B cell (primary cell): Measurements from ENCODE around the gene NUP210. TPM values are rescaled to one million over a fixed set of nuclear protein-coding genes. Genes with fewer than 3 reads are reported as not detected.

Source experiments
- ATAC-seq: fragments of 200-7000 bp; cut with Tn5 transposase; one replicate; pipeline ENCODE4 v1.10.0; 2021; ENCODE audit warnings: low read depth, mild to moderate bottlenecking, moderate number of reproducible peaks, moderate library complexity
- CTCF ChIA-PET: fragments of 350-600 bp; sonication (Branson Sonifier 250); formaldehyde crosslinking; loops from one replicate; lab custom pipeline; 2021; ENCODE audit warnings: antibody characterized with exemption, inconsistent platforms; lab: Charles Lee
- POLR2A ChIA-PET: fragments of 350-600 bp; sonication (Branson Sonifier 250); formaldehyde crosslinking; loops from one replicate; lab custom pipeline; 2021; ENCODE audit warnings: antibody characterized with exemption; lab: Charles Lee
- DNase-seq: peaks from one replicate; pipeline ENCODE4 v3.0.0; 2013
- H2AFZ ChIP-seq: 2 replicates; pipeline ENCODE4 v1.6.1; 2012; ENCODE audit warnings: mild to moderate bottlenecking, low read depth, low read length; ENCODE audit not compliant: insufficient read depth, poor library complexity, severe bottlenecking
- H3K27ac ChIP-seq, 2 donors: 1 replicate in 1 of 2; 2 replicates in 1 of 2; pipeline ENCODE4 v1.5.1; 2012 to 2013; ENCODE audit warnings: low read length in 2 of 2, mild to moderate bottlenecking in 2 of 2, moderate library complexity in 1 of 2
- H3K27me3 ChIP-seq, 4 experiments: fragments of 200-600 bp in 1 of 4; sonication (generic) in 1 of 4; replicated peaks in 1 of 4; 1 replicate in 2 of 4; 2 replicates in 2 of 4; pipeline versions ENCODE4 v1.6.1 to v1.7.0; 2013 to 2016; ENCODE audit warnings: low read length in 3 of 4, mild to moderate bottlenecking in 2 of 4, mixed read lengths in 1 of 4, moderate library complexity in 1 of 4; ENCODE audit not compliant: insufficient read depth in 4 of 4, control insufficient read depth in 3 of 4; ENCODE audit errors: control extremely low read depth in 1 of 4
- H3K36me3 ChIP-seq, 2 experiments: replicated peaks in 1 of 2; 1 replicate in 1 of 2; 2 replicates in 1 of 2; pipeline versions ENCODE4 v1.6.1 to v1.7.1; 2013; ENCODE audit warnings: low read length in 1 of 2; ENCODE audit not compliant: insufficient read depth in 2 of 2, control insufficient read depth in 1 of 2; ENCODE audit errors: control extremely low read depth in 1 of 2, extremely low read depth in 1 of 2
- H3K4me1 ChIP-seq, 2 donors: fragments of 200-600 bp in 1 of 2; sonication (generic) in 1 of 2; 1 replicate in 1 of 2; 2 replicates in 1 of 2; pipeline versions ENCODE4 v1.5.1 to v1.6.1; 2013 to 2017; ENCODE audit warnings: low read length in 2 of 2; ENCODE audit not compliant: control insufficient read depth in 2 of 2, insufficient read depth in 2 of 2
- H3K4me2 ChIP-seq: replicated peaks from 2 replicates; pipeline ENCODE3; 2012; ENCODE audit warnings: mild to moderate bottlenecking, low read depth, low read length; ENCODE audit not compliant: poor library complexity, severe bottlenecking
- H3K4me3 ChIP-seq, 5 experiments: fragments of 200-600 bp in 1 of 5; sonication (generic) in 1 of 5; 1 replicate in 3 of 5; 2 replicates in 2 of 5; pipeline versions ENCODE4 v1.5.1 to v1.7.0; 2011 to 2016; ENCODE audit warnings: low read length in 4 of 5, mild to moderate bottlenecking in 4 of 5, low read depth in 2 of 5, control low read depth in 1 of 5, moderate library complexity in 1 of 5; ENCODE audit not compliant: insufficient read depth in 1 of 5; ENCODE audit errors: control extremely low read depth in 1 of 5, extremely low read depth in 1 of 5
- H3K79me2 ChIP-seq: fragments of 200-600 bp; sonication (generic); one replicate; pipeline ENCODE4 v1.6.0; 2016; ENCODE audit warnings: low read length; ENCODE audit not compliant: control insufficient read depth, insufficient read depth
- H3K9ac ChIP-seq: fragments of 200-600 bp; sonication (generic); 2 replicates; pipeline ENCODE4 v1.6.1; 2017; ENCODE audit warnings: mild to moderate bottlenecking, low read length, moderate library complexity
- H3K9me3 ChIP-seq, 3 donors: one replicate each; pipeline versions ENCODE4 v1.6.1 to v1.7.1; 2013; ENCODE audit warnings: low read length in 2 of 3; ENCODE audit not compliant: control insufficient read depth in 2 of 3, insufficient read depth in 1 of 3; ENCODE audit errors: control extremely low read depth in 1 of 3
- H4K20me1 ChIP-seq: 2 replicates; pipeline ENCODE4 v1.6.0; 2012; ENCODE audit warnings: mild to moderate bottlenecking, low read length; ENCODE audit not compliant: insufficient read depth, control insufficient read depth, poor library complexity, severe bottlenecking
- H3K27ac Mint-ChIP-seq: one replicate; pipeline ENCODE4 v1.8.0; 2021; ENCODE audit warnings: mixed read lengths
- H3K27me3 Mint-ChIP-seq: one replicate; pipeline ENCODE4 v1.8.0; 2021; ENCODE audit warnings: mixed read lengths
- H3K4me1 Mint-ChIP-seq: one replicate; pipeline ENCODE4 v1.8.0; 2021; ENCODE audit warnings: mixed read lengths
- H3K4me3 Mint-ChIP-seq: one replicate; pipeline ENCODE4 v1.8.0; 2021; ENCODE audit warnings: mixed read lengths
- H3K9me3 Mint-ChIP-seq: one replicate; pipeline ENCODE4 v1.8.0; 2022; ENCODE audit warnings: mixed read lengths; ENCODE audit not compliant: insufficient read depth
- CTCF ChIP-seq: fragments of 200-600 bp; IDR thresholded peaks from one replicate; pipeline ENCODE4 v1.8.0; 2022; ENCODE audit warnings: antibody characterized with exemption, mild to moderate bottlenecking
- EZH2 ChIP-seq: IDR thresholded peaks from 2 replicates; pipeline ENCODE4 v1.6.1; 2012; ENCODE audit warnings: borderline replicate concordance, low read depth, mild to moderate bottlenecking, moderate library complexity, low read length; ENCODE audit not compliant: insufficient read depth, poor library complexity, severe bottlenecking
- WGBS: methylation state at CpG from one replicate; pipeline ENCODE4 v1.1.5; 2013; ENCODE audit warnings: missing lambda C conversion rate; ENCODE audit not compliant: insufficient coverage; 5-methylcytosine and 5-hydroxymethylcytosine counted together
- intact Hi-C: fragments of 100-400 bp; cut with micrococcal nuclease; formaldehyde crosslinking; loops from one replicate; pipeline ENCODE4 v1.10.0; 2022
- polyA plus RNA-seq: library from polyadenylated mRNA; depleted of rRNA; stranded (reverse); fragments of >200 nt; gene quantifications from 2 replicates; pipeline ENCODE4 v1.2.3, GENCODE V29; 2012
- total RNA-seq, 2 donors: library from RNA; stranded (reverse); fragments of 120-200 nt in 1 of 2; gene quantifications; 1 replicate in 1 of 2; 2 replicates in 1 of 2; pipeline versions ENCODE4 v1.2.3 to v1.2.4, GENCODE V29; 2013 to 2022

NUP210 gene
- total and polyA plus RNA-seq, 2 donors (not counting 1 experiment from before 2014, with no cell fraction given), result 114 to 159 TPM

- Histone ChIP-seq H3K4me1 (no peaks in the 10 kb centered on the region), H3K9me3 (peaks cover 0 to 2% (median 0%) of the 10 kb centered on the region in 3 donors), H2AFZ (no peak overlapping the region), H3K27me3 (no peaks in the 10 kb centered on the region), H3K36me3 (peaks cover 0 to 69% of the 10 kb centered on the region in 2 experiments), H3K4me2 (no peak overlapping the region), H4K20me1 (peaks cover 93% of the 10 kb centered on the region), H3K27ac (no peak overlapping the region), H3K4me3 (no peak overlapping the region), H3K9ac (no peak overlapping the region), H3K79me2 (peaks cover 78% of the 10 kb centered on the region)
- Mint-ChIP-seq H3K27me3 (no peaks in the 10 kb centered on the region), H3K4me3 (no peak overlapping the region), H3K9me3 (no peaks in the 10 kb centered on the region), H3K27ac (no peak overlapping the region), H3K4me1 (peaks cover 12% of the 10 kb centered on the region)
- no peak for TF ChIP-seq CTCF
- no peak for TF ChIP-seq EZH2
- no peak for ATAC-seq
- no peak for DNase-seq
- 96% methylated on average over 8 of the region's 8 CpGs for WGBS
- ChIA-PET POLR2A (no interaction called here), CTCF (interaction anchor here (0.7 to 1.2 kb wide), 2 partner anchors 13 to 19 kb away, joined by 3 to 4 read pairs; no protein-coding TSS in a partner anchor)
- intact Hi-C loops, result no loop called here
Observed at GRCh38 chr3:13397316-13397715, 22.8 kb downstream of the NUP210 start.

- H3K79me2 ChIP-seq, result peaks cover 66% of the 10 kb centered on the region
- H3K27me3 Mint-ChIP-seq, result no peaks in the 10 kb centered on the region
- H2AFZ ChIP-seq, result no peak overlapping the region
- no peak overlapping the region for H3K4me2 ChIP-seq
- no peaks in the 10 kb centered on the region for H3K4me1 Mint-ChIP-seq
- no peaks in the 10 kb centered on the region for H3K4me1 ChIP-seq
- intact Hi-C loops, result no loop called here
- no peaks in the 10 kb centered on the region for H3K9me3 ChIP-seq
- no peak overlapping the region for H3K9ac ChIP-seq
- no peak overlapping the region for H3K4me3 Mint-ChIP-seq
- TF ChIP-seq CTCF (no peak), EZH2 (no peak)
- H3K27me3 ChIP-seq, result no peaks in the 10 kb centered on the region
- peaks cover 0 to 90% of the 10 kb centered on the region in 2 experiments for H3K36me3 ChIP-seq
- no peak overlapping the region for H3K27ac Mint-ChIP-seq
- 75% methylated on average over 4 of the region's 4 CpGs for WGBS
- ATAC-seq (no peak), DNase-seq (no peak)
- peaks cover 92% of the 10 kb centered on the region for H4K20me1 ChIP-seq
- POLR2A ChIA-PET, result no interaction called here
- no peak overlapping the region for H3K4me3 ChIP-seq
- CTCF ChIA-PET, result interaction anchor here (0.6 to 8.2 kb wide), 2 partner anchors 42 to 60 kb away, joined by 3 to 109 read pairs; no protein-coding TSS in a partner anchor
- H3K9me3 Mint-ChIP-seq, result no peaks in the 10 kb centered on the region
- no peak overlapping the region for H3K27ac ChIP-seq
Observed at GRCh38 chr3:13394363-13394762, 25.8 kb downstream of the NUP210 start.
